ENCODE results near the gene DHRS9. TPM values are rescaled to one million over a fixed set of nuclear protein-coding genes. Genes with fewer than 3 reads are reported as not detected.

Gene DHRS9
- total and polyA plus RNA-seq, 2 of the 4 experiments (the other 2 are of a cell fraction) = not detected

DNA sequence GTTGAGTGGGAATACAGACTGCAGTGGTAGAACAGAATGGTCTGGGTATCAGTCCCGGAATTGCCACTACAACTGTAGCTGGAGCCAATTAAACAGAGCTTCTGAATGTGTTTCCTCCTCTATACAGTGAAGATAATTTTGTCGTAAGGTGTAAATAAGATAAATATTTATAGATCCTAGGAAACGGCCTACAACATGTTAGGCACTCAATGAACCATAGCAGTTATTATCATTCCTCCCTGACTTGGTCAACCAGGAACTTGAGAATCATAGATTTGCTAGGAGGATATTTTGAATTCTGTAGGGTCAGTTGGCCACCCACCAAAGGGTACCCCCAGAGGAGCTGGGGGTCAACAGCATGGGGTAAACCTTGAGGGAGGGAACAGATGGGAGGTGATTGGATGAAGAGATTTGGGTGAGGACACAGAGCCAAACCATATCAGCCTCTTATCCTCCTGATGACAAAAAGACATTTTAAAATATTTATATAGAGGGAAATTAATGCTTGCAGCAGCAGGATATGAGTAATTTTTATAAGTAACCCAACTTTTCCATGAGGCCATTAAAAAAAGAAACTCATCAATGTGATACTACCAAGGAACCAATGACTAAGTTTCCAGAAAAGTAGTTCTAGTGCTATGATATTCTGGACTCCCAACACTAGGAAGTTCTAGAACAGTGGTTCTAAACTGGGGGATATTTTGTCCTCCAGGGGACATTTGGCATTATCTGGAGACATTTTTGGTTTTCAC, 4.0 kb downstream of the DHRS9 start:
- in situ Hi-C loops (cut with MboI; ENCODE audit: low sequenced_read_pairs) = no loop called here

More for the DNA sequence above, 4.0 kb downstream of the DHRS9 start:
- no peak overlapping the region for H4K91ac ChIP-seq (ENCODE audit: insufficient read depth, low read depth, low read length)
- no peaks in the 10 kb centered on the region for H3K9me1 ChIP-seq (ENCODE audit: insufficient read depth, low read length)
- intact Hi-C loops (cut with micrococcal nuclease) (no loop called here), dilution Hi-C loops (cut with HindIII; ENCODE audit: low sequenced_read_pairs, unreplicated experiment) (no loop called here)
- no peak overlapping the region for H2BK15ac ChIP-seq (ENCODE audit: low read depth, low read length)
- no peak overlapping the region for H2AK5ac ChIP-seq (ENCODE audit: low read depth, low read length)
- no CpG with 5 or more reads among the region's 3 CpGs for WGBS, 2 experiments (ENCODE audit: extremely low coverage in 2 of 2, insufficient read length in 1 of 2)
- no peak overlapping the region for H4K8ac ChIP-seq (ENCODE audit: low read depth in 2 of 2, low read length in 2 of 2)
- ATAC-seq (ENCODE audit: low read depth) (no peak), DNase-seq (no peak)
- no peak overlapping the region for H2BK20ac ChIP-seq (ENCODE audit: low read depth, low read length)
- H3K14ac ChIP-seq (replicated peaks; ENCODE audit: low read depth, low read length) = no peak overlapping the region
- no peak overlapping the region for H3K23ac ChIP-seq (ENCODE audit: low read depth, low read length)
- no peak overlapping the region for H3K4me2 ChIP-seq (ENCODE audit: low read depth, low read length)
- 0 out of 2 replicates have a peak, but pooled peaks cover 2% of the 10 kb centered on the region for H3K9me3 ChIP-seq (ENCODE audit: control insufficient read depth, insufficient read depth, low read length)
- ChIA-PET CTCF (no interaction called here), POLR2A (ENCODE audit: unreplicated experiment) (no interaction called here)
- H3K36me3 ChIP-seq (ENCODE audit: control insufficient read depth, insufficient read depth, low read length) = no peaks in the 10 kb centered on the region
- no peak overlapping the region for H4K5ac ChIP-seq (ENCODE audit: low read depth, low read length)
- no peak overlapping the region for H3K27ac ChIP-seq (ENCODE audit: insufficient read depth, low read length)
- no peak overlapping the region for H3K4me3 ChIP-seq (ENCODE audit: insufficient read depth, low read depth, low read length)
- no peaks in the 10 kb centered on the region for H3K79me1 ChIP-seq (ENCODE audit: low read depth in 1 of 2, low read length in 2 of 2)
- H3K4me1 ChIP-seq (ENCODE audit: control insufficient read depth, insufficient read depth, low read length) = no peaks in the 10 kb centered on the region
- no peak overlapping the region for H2BK5ac ChIP-seq (ENCODE audit: low read depth, low read length, poor library complexity, severe bottlenecking)
- H4K20me1 ChIP-seq (ENCODE audit: insufficient read depth, low read length) = no peaks in the 10 kb centered on the region
- no peak overlapping the region for H3K9ac ChIP-seq (ENCODE audit: low read depth, low read length)
- no peak overlapping the region for H2AFZ ChIP-seq (replicated peaks; ENCODE audit: low read length, poor library complexity)
- BruUV-seq (replicated peaks) = no TSS peak
- no peak overlapping the region for H3K4ac ChIP-seq (ENCODE audit: low read depth, low read length)
- H2AK9ac ChIP-seq (replicated peaks; ENCODE audit: low read depth, low read length, poor library complexity) = no peak overlapping the region
- H3K18ac ChIP-seq (ENCODE audit: low read depth, low read length) = no peak overlapping the region
- no peaks in the 10 kb centered on the region for H3K27me3 ChIP-seq (ENCODE audit: control insufficient read depth, insufficient read depth, low read length)
- no peak overlapping the region for H2BK120ac ChIP-seq (ENCODE audit: low read depth, low read length)
- no peak overlapping the region for H3K56ac ChIP-seq (ENCODE audit: extremely low read depth, insufficient read depth, low read length)
- TF ChIP-seq, protein P1, sequence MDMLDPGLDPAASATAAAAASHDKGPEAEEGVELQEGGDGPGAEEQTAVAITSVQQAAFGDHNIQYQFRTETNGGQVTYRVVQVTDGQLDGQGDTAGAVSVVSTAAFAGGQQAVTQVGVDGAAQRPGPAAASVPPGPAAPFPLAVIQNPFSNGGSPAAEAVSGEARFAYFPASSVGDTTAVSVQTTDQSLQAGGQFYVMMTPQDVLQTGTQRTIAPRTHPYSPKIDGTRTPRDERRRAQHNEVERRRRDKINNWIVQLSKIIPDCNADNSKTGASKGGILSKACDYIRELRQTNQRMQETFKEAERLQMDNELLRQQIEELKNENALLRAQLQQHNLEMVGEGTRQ (IDR thresholded peaks at IDR 0.05; ENCODE audit: low read depth, low read length) = no peak
- TF ChIP-seq, protein P2, sequence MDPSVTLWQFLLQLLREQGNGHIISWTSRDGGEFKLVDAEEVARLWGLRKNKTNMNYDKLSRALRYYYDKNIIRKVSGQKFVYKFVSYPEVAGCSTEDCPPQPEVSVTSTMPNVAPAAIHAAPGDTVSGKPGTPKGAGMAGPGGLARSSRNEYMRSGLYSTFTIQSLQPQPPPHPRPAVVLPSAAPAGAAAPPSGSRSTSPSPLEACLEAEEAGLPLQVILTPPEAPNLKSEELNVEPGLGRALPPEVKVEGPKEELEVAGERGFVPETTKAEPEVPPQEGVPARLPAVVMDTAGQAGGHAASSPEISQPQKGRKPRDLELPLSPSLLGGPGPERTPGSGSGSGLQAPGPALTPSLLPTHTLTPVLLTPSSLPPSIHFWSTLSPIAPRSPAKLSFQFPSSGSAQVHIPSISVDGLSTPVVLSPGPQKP (IDR thresholded peaks at IDR 0.05; ENCODE audit: borderline replicate concordance, low read depth, low read length) = no peak
- no peak for TF ChIP-seq FOS (IDR thresholded peaks at IDR 0.05; ENCODE audit: low read depth, low read length)
- TF ChIP-seq RFX5 (IDR thresholded peaks at IDR 0.05; ENCODE audit: low read depth, low read length) = no peak
- no peak for TF ChIP-seq CEBPB (IDR thresholded peaks at IDR 0.05; ENCODE audit: low read depth, low read length)
- TF ChIP-seq SMC3 (IDR thresholded peaks at IDR 0.05; ENCODE audit: low read depth, low read length) = no peak
- no peak for TF ChIP-seq CHD1 (IDR thresholded peaks at IDR 0.05; ENCODE audit: low read depth, low read length)
- TF ChIP-seq, protein P3, sequence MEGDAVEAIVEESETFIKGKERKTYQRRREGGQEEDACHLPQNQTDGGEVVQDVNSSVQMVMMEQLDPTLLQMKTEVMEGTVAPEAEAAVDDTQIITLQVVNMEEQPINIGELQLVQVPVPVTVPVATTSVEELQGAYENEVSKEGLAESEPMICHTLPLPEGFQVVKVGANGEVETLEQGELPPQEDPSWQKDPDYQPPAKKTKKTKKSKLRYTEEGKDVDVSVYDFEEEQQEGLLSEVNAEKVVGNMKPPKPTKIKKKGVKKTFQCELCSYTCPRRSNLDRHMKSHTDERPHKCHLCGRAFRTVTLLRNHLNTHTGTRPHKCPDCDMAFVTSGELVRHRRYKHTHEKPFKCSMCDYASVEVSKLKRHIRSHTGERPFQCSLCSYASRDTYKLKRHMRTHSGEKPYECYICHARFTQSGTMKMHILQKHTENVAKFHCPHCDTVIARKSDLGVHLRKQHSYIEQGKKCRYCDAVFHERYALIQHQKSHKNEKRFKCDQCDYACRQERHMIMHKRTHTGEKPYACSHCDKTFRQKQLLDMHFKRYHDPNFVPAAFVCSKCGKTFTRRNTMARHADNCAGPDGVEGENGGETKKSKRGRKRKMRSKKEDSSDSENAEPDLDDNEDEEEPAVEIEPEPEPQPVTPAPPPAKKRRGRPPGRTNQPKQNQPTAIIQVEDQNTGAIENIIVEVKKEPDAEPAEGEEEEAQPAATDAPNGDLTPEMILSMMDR (conservative IDR thresholded peaks at IDR 0.05; ENCODE audit: low read depth, low read length) = no peak
- no peak for TF ChIP-seq BHLHE40 (IDR thresholded peaks at IDR 0.05; ENCODE audit: low read depth, low read length)
- no peak for TF ChIP-seq RAD21 (IDR thresholded peaks at IDR 0.05; ENCODE audit: low read length)
- no peak for TF ChIP-seq MXI1 (IDR thresholded peaks at IDR 0.05; ENCODE audit: borderline replicate concordance, low read depth, low read length)
- TF ChIP-seq RCOR1 (IDR thresholded peaks at IDR 0.05; ENCODE audit: insufficient replicate concordance, low read length) = no peak
- TF ChIP-seq NFE2L2 (IDR thresholded peaks at IDR 0.05; ENCODE audit: low read depth, low read length) = no peak
- no peak for TF ChIP-seq MAZ (IDR thresholded peaks at IDR 0.05; ENCODE audit: borderline replicate concordance, low read depth, low read length)
